NOMO-1 (cell line): ENCODE measurements around the gene AKR1C2.
A peak's percentile ranks its signal among the peaks of the same experiment; 100 is the strongest.
"Not testable (repeated sequence)": the region's sequence is repeated elsewhere in the genome, so short reads cannot be mapped to it uniquely, and the experiment has no call there.

ENCODE experiments used
- DNase-seq, 2 experiments: peaks; one replicate each; lab custom pipeline; 2025; ENCODE audit not compliant: unreplicated experiment in 2 of 2; lab: John Stamatoyannopoulos, UW

The AKR1C2 gene

DNA sequence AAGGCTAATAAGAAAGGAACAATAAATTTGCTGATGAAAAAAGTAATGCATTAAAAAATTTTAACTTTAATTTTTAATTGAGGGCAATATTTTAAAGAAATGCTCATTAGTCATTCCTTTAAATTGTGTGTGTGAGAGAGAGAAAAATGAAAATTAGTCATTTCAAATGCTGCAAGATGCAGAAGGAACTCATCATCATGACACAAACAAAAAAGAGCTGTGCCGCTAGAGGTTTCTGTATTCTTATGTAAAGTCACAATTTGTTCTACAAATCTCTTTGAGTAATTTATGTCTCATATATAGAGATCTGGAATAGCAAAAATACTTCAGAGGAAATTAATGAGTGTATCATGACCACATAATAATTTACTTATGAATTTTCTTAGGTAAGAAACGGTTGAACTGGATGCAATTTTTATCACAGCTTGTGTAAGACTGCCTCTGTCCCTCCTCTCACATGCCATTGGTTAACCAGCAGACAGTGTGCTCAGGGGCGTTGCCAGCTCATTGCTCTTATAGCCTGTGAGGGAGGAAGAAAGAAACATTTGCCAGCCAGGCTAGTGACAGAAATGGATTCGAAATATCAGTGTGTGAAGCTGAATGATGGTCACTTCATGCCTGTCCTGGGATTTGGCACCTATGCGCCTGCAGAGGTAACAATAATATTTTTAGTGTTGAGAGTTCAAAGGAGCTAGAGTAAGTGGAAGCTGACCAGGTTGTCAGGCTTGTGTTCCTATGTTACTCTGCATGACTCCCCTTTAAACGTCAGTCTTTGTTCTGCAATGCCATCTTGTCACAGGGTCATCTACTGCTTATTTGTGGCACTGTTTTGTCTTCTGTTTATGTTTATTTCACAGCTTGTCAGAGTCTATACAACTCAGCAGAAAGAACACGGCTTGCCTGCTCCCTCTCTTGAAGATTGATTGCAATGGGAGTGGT, 40.5 kb downstream of the AKR1C2 start, which contains the start of gene AKR1C1:
Gene AKR1C1, plus strand, starts transcription at position 540 of the 939 bp plus-strand sequence. Its CDS starts 30 bp downstream, at position 570.
- DNase-seq, result peak in 1 of 2 experiments; percentile 29

DNA sequence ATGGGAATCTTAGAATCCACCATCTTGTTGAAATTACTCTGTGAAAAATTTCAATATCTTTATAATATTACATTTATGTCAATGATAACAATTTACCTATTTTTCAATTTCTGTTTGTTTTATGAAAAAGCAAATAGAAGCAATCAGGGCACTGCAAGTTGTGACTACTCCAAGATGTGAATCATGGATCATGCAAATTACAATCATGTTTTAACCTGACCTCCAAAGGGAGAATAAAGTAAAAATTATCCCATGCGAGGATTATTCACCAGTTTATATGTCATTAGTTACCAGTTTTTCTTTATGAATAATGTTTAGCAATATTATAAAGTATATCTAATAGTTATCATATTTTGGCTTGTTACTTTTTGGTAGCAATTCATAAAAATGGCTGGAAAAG, 41.3 kb downstream of the AKR1C2 start:
- not testable (repeated sequence) for DNase-seq

DNA sequence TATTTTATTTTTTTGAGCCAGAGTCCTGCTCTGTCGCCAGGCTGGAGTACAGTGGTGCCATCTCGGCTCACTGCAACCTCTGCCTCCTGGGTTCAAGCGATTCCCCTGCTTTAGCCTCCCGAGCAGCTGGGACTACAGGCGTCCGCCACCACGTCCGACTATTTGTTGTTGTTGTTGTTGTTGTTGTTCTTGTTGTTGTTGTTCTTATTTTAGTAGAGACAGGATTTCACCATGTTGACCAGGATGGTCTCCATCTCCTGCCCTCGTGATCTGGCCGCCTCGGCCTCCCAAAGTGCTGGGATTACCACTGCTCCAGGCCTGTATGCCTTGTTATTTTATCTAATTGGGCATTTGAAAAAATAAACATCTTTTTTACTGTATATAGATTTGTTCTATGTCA, 42.1 kb downstream of the AKR1C2 start:
- not testable (repeated sequence) for DNase-seq

GRCh38 chr10:4956955-4957645, 46.6 kb downstream of the AKR1C2 start:
- not testable (repeated sequence) for DNase-seq

GRCh38 chr10:4956088-4956487, 47.6 kb downstream of the AKR1C2 start:
- not testable (repeated sequence) for DNase-seq

DNA sequence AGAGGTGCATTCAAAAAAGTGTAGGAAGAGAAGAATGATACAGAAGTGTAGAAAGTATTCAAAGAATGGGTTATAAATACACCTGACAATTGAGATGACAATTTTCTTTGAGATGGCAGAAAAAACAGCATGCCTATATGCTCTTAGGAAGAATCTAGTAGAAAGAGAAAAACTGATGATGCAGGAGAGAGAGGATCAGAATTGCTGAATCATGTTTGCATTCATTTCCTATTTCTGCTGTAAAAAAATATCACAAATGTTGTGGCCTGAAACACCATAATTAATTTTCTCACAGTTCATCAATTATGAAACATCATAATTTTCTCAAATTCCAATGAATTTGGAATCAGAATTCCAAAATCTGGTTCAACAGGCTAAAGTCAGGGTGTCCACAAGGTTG, 50.3 kb downstream of the AKR1C2 start:
- no peak for DNase-seq

GRCh38 chr10:4951512-4952162, 52.0 kb downstream of the AKR1C2 start:
- not testable (repeated sequence) for DNase-seq

DNA sequence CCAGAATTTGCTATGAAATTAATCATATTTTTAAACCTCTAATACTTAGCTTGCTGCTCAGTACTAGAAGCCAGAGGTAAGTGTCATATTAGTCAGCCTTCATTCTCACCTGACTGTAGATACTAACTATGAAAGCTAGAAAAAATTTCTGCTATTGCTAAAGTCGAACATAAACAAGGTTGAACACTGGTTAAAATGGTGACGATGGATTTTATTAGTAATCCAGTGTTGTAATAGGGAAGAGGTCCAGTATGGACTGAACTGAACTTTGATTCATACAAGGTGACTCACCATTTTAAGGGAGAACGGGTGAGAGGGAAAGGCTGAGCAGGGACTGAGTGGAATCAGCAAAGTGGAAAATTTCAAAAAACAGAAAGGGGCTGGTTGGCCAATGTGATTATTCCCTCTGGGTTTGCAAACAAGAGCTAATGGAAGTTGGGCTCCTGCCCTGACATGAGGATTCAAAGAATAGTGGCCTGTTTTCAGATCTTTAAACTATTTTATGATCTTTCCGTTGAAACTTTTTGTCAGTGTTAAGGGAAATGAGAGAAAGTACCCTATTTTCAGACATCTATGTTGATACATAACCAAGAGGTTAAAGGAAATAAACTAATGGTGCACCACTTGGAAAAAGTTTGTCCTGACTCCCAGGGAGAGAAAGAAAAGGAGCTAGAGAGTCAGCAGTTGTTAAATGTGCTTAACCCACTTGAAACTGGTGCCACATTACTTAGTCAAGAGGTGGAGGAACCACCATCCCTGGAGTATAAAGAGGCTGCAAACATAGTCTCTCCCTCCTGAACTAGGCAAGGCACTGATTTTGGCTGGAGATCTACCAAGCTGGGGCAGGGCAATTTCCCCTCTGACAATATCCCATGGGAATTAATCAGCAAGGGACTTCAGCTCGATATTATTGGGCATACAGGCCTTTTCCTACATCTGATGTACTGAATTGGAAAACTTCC, 55.7 kb downstream of the AKR1C2 start:
- DNase-seq, result no peak

- DNase-seq, result no peak
These were observed 56.5 kb downstream of the AKR1C2 start for GRCh38 chr10:4947039-4947634.

- DNase-seq, result no peak
These were observed 57.6 kb downstream of the AKR1C2 start for GRCh38 chr10:4945766-4946717.

- no peak for DNase-seq
These were observed 58.8 kb downstream of the AKR1C2 start for GRCh38 chr10:4944841-4945240.

DNA sequence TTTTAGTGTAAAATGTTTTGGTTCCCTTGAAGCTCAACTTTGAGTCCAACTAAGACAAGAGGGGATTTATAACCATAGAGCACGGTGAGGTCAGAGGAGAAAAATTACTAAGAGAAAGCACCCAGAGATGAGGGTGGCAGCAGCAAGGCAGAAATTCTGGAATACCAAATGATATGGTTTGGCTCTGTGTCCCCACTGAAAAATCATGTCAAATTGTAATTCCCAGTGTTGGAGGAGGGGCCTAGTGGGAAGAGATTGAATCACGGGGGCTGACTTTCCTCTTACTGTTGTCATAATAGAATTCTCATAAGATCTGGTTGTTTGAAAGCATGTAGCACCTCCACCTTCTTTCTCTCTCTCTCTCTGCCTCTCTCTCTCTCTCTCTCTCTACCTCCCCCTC, 59.8 kb downstream of the AKR1C2 start:
- DNase-seq, result no peak

DNA sequence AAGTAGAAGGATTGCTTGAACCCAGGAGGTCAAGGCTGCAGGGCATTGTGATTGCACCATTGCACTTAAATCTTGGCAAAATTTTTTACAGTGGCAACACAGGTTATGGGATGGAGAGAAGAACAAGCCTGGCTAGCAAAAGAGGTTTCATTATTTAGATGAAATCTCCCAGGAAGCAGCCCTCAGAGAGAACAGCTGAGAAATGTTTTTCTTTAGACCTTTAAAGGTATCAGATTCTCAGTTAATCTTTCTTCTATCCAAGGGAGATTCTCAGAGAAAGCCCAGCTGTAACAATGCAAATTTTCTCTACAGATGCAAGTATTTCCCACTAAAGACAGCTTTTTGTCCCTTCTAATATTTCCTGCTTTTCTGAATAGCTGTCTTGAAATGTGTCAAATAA, 60.2 kb downstream of the AKR1C2 start:
- DNase-seq, result not testable (repeated sequence)

DNA sequence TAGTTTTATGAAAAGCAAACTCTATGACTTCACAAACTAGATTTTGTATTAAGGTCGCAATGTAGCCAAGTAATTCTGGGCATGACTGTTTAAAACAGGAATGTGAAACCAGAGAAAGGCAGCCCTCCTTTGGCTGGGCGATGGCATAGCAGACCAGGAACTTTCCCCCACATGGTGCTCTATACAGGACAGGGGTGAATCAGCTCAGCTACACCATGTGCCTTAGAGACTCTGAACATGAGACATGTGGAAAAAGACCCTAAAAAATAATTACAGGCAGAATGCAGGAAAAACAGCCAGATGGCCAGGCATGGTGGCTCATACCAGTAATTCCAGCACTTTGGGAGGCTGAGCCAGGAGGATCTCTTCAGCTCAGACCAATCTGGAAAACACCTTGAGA, 60.7 kb downstream of the AKR1C2 start:
- DNase-seq, result not testable (repeated sequence)

DNA sequence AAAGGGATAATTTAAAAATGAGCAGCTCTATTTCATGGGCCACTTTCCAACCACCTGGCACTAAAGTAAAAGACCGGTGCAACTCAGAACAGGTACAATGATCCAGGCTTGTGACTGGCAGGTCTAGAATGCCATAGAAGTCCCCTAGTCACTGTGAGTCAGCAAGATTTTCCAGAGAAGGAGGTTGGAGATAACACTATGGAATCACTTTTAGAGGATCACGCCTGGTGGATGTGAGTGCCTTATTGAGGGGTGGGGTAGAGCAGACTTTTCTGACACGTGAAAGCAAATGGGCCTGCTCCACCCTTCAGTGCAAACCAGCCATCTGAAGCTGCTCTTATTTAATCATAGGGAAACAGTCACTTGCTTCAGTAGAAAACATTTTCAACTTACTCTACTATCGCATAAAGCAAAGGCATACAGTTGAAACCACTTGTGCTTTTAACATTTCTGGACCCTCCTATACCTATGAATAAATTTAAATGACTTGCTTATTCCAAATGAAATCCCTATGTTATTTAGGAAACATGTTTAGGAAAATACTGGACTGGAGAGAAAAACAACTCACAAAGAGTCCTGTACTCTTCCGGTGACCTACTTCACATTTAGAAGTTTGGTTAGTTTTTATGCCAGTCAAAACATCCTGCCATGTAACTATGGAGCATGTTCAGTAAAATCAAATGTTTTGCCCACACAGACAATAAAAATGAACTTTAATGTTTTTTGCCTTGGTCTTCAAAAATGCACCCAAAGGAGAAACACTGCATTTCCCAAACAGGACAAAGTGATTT, 61.9 kb downstream of the AKR1C2 start:
- DNase-seq, result no peak

- DNase-seq, result not testable (repeated sequence)
These were observed 62.7 kb downstream of the AKR1C2 start for GRCh38 chr10:4940909-4941308.

GRCh38 chr10:4940073-4940428, 63.6 kb downstream of the AKR1C2 start:
- DNase-seq, result not testable (repeated sequence)
